ENCODE data around the gene CACNA1H. TPM values are rescaled to one million over a fixed set of nuclear protein-coding genes. Genes with fewer than 3 reads are reported as not detected.
"Not testable (repeated sequence)": the region's sequence is repeated elsewhere in the genome, so short reads cannot be mapped to it uniquely, and the experiment has no call there.

The CACNA1H gene
- total RNA-seq, 1 donor from 2014 or later = 0.02 TPM

- CTCF ChIA-PET; H3K4me3 Mint-ChIP-seq; POLR2A ChIA-PET; H3K9me3 Mint-ChIP-seq; DNase-seq; H3K4me1 Mint-ChIP-seq; H3K27me3 Mint-ChIP-seq; H3K36me3 Mint-ChIP-seq (ENCODE audit: low read depth); intact Hi-C loops (cut with micrococcal nuclease); H3K27ac Mint-ChIP-seq: not testable (repeated sequence)
- peak; percentile 95 for ATAC-seq (ENCODE audit: low read depth)
Observed at GRCh38 chr16:1236659-1237058, 83.8 kb downstream of the CACNA1H start.

- H3K9me3 Mint-ChIP-seq = no peaks in the 10 kb centered on the region
- no peak for ATAC-seq (ENCODE audit: low read depth)
- ChIA-PET CTCF (no interaction called here), POLR2A (no interaction called here)
- intact Hi-C loops (cut with micrococcal nuclease) = no loop called here
- no peaks in the 10 kb centered on the region for H3K4me1 Mint-ChIP-seq
- no peak for TF ChIP-seq CTCF (IDR thresholded peaks at IDR 0.05)
- no peak for DNase-seq
- H3K27ac Mint-ChIP-seq = no peak overlapping the region
- no peak overlapping the region for H3K4me3 Mint-ChIP-seq
- H3K36me3 Mint-ChIP-seq (ENCODE audit: low read depth) = no peaks in the 10 kb centered on the region
- H3K27me3 Mint-ChIP-seq = no peaks in the 10 kb centered on the region
Observed at GRCh38 chr16:1237990-1238389, 85.1 kb downstream of the CACNA1H start.

GRCh38 chr16:1238909-1239308 lies 86.0 kb downstream of the CACNA1H start:
- intact Hi-C loops (cut with micrococcal nuclease); H3K27ac Mint-ChIP-seq; H3K4me3 Mint-ChIP-seq; H3K36me3 Mint-ChIP-seq (ENCODE audit: low read depth); CTCF ChIA-PET; H3K9me3 Mint-ChIP-seq; H3K4me1 Mint-ChIP-seq; DNase-seq; H3K27me3 Mint-ChIP-seq; ATAC-seq (ENCODE audit: low read depth); POLR2A ChIA-PET: not testable (repeated sequence)

GRCh38 chr16:1239575-1239974 lies 86.7 kb downstream of the CACNA1H start:
- H3K36me3 Mint-ChIP-seq (ENCODE audit: low read depth); ATAC-seq (ENCODE audit: low read depth); H3K9me3 Mint-ChIP-seq; H3K4me3 Mint-ChIP-seq; H3K27ac Mint-ChIP-seq; H3K4me1 Mint-ChIP-seq; CTCF ChIA-PET; DNase-seq; H3K27me3 Mint-ChIP-seq; intact Hi-C loops (cut with micrococcal nuclease): not testable (repeated sequence)
- POLR2A ChIA-PET = interaction anchor here (0.6 kb wide), 1 partner anchor 167 kb away, joined by 3 read pairs; no protein-coding TSS in a partner anchor

- H3K27me3 Mint-ChIP-seq; H3K36me3 Mint-ChIP-seq (ENCODE audit: low read depth); H3K9me3 Mint-ChIP-seq; DNase-seq; ATAC-seq (ENCODE audit: low read depth); H3K4me1 Mint-ChIP-seq; intact Hi-C loops (cut with micrococcal nuclease); H3K4me3 Mint-ChIP-seq; CTCF ChIA-PET; H3K27ac Mint-ChIP-seq; POLR2A ChIA-PET: not testable (repeated sequence)
Observed at GRCh38 chr16:1240436-1240835, 87.5 kb downstream of the CACNA1H start, which contains the start of gene TPSAB1. TPSAB1 (plus strand) TSS chr16:1240705; CDS start chr16:1240939, 234 bp downstream.

- H3K36me3 Mint-ChIP-seq (ENCODE audit: low read depth); CTCF ChIA-PET; H3K9me3 Mint-ChIP-seq; POLR2A ChIA-PET; H3K4me3 Mint-ChIP-seq; DNase-seq; intact Hi-C loops (cut with micrococcal nuclease); H3K27ac Mint-ChIP-seq; H3K4me1 Mint-ChIP-seq; ATAC-seq (ENCODE audit: low read depth); H3K27me3 Mint-ChIP-seq: not testable (repeated sequence)
Observed at GRCh38 chr16:1241081-1241480, 88.2 kb downstream of the CACNA1H start.

- H3K27me3 Mint-ChIP-seq; CTCF ChIA-PET; intact Hi-C loops (cut with micrococcal nuclease): not testable (repeated sequence)
Observed at GRCh38 chr16:1243363-1243762, 90.5 kb downstream of the CACNA1H start.

GRCh38 chr16:1243907-1244850 lies 91.3 kb downstream of the CACNA1H start:
- H3K4me1 Mint-ChIP-seq; POLR2A ChIA-PET; CTCF ChIA-PET; H3K27ac Mint-ChIP-seq; intact Hi-C loops (cut with micrococcal nuclease); H3K27me3 Mint-ChIP-seq; DNase-seq; H3K4me3 Mint-ChIP-seq; ATAC-seq (ENCODE audit: low read depth); H3K9me3 Mint-ChIP-seq; H3K36me3 Mint-ChIP-seq (ENCODE audit: low read depth): not testable (repeated sequence)

More at GRCh38 chr16:1243363-1243762, 90.5 kb downstream of the CACNA1H start:
- ATAC-seq (ENCODE audit: low read depth); H3K4me3 Mint-ChIP-seq; H3K4me1 Mint-ChIP-seq; H3K9me3 Mint-ChIP-seq; POLR2A ChIA-PET; DNase-seq; H3K27ac Mint-ChIP-seq; H3K36me3 Mint-ChIP-seq (ENCODE audit: low read depth): not testable (repeated sequence)
